DMS 273 (cell line): Measurements from ENCODE around the gene NHSL1.

Source experiments
- DNase-seq: peaks from one replicate; lab custom pipeline; 2025; ENCODE audit not compliant: unreplicated experiment; lab: John Stamatoyannopoulos, UW

NHSL1 gene, protein sequence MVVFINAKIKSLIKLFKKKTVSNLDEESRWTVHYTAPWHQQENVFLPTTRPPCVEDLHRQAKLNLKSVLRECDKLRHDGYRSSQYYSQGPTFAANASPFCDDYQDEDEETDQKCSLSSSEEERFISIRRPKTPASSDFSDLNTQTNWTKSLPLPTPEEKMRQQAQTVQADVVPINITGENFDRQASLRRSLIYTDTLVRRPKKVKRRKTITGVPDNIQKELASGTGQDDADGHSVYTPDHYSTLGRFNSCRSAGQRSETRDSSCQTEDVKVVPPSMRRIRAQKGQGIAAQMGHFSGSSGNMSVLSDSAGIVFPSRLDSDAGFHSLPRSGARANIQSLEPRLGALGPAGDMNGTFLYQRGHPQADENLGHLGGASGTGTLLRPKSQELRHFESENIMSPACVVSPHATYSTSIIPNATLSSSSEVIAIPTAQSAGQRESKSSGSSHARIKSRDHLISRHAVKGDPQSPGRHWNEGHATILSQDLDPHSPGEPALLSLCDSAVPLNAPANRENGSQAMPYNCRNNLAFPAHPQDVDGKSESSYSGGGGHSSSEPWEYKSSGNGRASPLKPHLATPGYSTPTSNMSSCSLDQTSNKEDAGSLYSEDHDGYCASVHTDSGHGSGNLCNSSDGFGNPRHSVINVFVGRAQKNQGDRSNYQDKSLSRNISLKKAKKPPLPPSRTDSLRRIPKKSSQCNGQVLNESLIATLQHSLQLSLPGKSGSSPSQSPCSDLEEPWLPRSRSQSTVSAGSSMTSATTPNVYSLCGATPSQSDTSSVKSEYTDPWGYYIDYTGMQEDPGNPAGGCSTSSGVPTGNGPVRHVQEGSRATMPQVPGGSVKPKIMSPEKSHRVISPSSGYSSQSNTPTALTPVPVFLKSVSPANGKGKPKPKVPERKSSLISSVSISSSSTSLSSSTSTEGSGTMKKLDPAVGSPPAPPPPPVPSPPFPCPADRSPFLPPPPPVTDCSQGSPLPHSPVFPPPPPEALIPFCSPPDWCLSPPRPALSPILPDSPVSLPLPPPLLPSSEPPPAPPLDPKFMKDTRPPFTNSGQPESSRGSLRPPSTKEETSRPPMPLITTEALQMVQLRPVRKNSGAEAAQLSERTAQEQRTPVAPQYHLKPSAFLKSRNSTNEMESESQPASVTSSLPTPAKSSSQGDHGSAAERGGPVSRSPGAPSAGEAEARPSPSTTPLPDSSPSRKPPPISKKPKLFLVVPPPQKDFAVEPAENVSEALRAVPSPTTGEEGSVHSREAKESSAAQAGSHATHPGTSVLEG (N-terminal part only)

DNA sequence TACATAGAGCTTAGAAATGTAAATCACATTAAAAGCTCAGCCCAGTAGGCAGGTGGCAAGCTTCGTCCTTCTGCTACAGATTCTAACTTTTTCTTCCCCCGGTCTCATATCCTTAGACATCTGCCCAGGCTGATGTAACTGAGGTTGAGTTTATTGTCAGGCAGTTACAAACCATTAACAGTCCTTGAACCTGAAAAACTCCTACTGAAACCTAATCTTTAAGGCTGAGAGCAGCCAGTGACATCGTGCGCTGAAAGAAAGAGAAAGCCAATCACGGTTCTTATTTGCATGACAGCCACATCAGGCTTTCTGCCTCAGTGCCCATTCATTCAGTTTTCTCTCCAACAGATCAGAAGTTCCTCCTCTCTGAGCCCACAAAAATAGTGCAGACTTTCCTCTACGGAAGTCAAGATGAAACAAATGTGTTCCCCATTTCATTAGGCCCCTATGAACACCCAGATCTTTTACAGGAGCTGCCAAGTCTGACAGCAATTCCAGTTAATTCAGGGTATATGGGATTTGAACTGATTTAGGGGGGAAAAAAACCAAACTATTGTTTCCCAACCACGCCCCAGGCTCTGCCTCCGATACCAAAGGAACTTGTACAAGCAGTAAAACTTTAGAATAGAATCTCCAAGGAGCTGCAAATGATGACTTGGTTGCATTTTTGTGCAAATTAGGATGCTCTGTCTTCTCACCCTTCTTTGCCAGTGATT, at the start of gene NHSL1:
TSS of gene NHSL1 (minus strand) at position 192 of the 716 bp plus-strand sequence. CDS start 204 bp downstream, outside the sequence.
- peak; percentile 96 for DNase-seq

DNA sequence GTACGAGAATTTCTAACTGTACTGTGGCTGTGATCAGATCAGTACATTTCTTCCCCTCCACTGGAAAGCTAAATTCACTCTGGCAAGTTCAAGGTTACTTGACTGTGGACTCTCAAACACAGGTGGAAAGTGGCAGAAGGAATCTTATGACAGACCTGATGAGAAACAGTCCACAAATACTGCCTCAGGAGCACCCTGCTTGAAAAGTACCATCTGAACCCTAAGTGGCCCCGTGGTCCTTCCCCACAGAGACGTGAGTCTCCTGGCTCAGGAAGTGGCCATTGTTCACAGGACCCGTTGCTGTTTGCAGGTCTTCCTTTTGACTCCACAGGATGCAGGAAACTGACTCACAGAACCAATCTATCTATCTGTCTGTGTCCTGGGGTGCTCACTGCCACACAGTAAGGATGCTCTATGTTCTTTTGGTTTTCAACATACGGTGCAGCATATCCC, 47.5 kb upstream of the NHSL1 start:
- no peak for DNase-seq

DNA sequence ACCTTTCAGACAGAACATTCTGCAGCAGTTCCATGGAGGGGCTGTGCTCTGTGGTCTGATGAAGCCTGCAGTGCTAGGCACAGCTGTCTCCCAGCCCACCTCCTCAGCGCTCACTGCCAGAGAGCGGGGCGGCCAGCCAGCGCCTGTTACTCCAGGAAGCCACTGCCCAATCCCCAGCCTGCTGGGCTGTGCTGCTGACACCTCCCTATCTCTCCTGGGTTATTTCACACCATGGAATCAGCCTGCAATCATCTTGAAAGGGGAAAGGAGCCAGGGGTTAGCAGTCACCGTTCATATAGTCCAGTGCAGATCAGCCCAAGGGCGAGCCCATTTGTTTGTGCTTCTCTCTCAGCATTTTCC, 46.3 kb upstream of the NHSL1 start:
- peak; percentile 18 for DNase-seq

DNA sequence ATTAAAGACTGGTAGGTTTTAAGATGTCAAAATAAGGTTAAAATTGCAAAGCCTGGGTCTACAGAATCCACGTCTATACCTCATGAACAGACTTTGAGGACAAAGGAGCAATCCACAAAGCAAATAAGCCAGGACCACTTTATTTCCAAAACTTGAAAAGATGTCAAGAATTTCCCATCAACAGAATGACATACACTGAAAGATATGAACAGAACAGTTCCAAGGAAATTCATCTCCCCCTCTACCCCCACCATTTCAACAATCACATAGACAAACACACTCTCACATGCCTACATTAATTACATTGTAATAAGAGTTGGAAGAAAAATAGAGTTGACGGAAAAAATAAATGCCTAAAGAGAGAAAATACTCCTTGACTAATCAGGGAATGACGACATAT, 45.2 kb upstream of the NHSL1 start:
- DNase-seq = no peak

DNA sequence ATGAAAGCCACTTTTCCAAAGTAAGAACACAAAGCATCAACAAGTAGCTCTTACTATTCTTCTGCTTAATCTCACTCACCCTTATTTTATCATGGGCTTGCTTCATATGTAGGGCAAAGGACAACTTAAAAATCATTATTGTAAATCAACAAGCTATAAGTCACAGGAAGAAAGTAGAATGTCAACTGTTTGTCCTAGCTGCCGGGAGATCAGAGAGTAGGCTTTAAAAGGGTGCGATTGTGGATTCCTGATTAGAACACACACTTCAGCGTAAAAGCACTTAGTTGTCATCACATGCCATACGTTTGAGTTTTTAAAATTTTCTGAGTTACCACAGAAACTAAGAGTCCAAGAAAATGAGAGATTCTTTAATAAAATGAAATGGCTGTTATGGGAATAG, 44.4 kb upstream of the NHSL1 start:
- DNase-seq = no peak

DNA sequence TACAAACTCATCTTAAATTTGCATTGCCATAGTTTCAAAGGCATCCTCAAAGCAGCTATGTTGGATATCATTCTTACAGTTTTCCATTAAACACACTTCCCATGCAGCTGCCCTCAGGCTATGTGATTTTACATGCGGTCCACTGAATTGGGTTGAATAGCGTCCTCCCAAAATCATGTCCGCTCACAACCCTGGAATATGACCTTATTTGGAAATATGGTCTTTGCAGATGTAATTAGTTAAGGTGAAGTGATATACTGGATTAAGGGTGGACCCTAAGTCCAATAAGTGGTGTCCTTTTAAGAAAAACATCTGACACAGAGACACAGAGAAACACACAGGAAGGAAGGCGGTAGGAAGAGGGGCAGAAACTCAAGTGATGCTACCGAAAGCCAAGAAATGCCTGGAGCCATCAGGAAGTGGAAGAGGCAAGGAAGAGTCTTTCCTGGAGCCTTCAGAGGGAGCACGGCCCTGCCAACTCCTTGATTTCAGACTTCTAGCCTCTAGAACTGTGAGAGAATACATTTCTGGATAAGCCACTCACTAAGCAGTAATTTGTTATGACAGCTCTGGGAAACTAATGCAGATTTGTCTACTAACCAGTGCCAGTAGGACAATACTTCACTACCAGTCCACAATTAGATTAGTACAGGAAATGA, 42.7 kb upstream of the NHSL1 start:
- DNase-seq = no peak

DNA sequence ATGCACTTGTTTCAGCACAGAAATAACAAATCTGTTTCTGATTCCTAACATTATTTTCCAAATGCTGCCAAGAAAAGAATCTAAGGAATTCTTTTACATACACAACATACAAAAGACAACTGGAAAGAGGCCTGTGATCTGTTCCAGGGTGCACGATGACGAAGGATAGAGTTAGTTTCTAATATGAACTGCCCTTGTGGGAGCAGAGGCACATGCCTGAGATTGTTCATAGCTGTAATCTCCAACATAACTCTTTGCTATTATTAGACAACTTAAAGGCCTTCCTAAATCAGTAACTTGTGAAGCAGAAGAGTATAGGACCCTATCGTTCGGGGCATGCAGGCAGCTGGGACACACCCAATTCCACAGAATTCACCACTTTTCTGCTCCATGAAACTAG, 41.2 kb upstream of the NHSL1 start:
- no peak for DNase-seq

DNA sequence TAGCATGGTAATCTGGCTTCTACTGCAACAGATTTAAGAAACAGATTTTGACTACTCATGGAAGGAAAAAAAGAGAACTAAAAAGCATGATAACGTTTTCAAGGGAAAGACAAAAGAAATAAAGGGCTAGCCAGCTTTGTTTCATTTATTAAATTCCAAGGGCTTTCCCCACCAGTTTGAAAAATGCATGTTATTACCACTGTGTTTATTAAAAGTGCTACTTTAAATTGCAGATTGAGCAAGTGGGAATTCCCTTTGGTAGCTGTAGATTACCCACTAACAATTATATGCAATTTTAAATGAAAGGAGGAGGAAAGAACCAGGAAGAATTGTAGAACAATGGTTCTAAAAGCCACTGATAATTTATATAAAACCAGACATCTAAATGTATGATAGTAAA, 40.6 kb upstream of the NHSL1 start:
- DNase-seq = no peak

DNA sequence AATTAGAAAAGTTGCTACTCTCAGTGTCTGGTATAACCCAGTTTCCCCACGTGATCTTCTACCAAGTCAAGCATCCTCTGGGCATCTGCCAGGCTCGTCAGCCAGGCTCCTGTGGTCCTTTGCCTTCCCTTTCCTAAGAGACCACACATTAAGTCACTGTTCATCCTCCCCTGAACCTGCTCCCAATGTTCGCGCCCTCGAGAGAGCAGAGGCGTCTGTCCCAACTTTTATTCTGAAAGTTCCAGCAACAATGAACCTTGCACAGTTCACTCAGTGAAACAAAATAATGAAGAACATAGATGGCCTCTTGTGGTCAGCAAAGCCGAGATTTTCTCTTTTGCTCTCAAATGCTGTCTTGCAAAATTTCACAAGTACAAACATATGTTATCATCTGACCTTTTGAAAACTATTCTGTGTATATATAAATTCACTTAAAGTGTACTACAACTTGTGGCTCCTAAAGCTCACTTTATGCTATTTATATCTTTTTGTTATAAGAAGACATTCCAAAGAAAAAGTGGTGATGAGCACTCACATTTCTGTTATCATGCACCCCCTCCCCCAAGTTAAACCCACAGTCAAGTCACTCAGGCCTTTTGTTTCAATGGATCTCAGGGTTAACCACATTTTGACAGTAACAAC, 39.2 kb upstream of the NHSL1 start:
- no peak for DNase-seq

DNA sequence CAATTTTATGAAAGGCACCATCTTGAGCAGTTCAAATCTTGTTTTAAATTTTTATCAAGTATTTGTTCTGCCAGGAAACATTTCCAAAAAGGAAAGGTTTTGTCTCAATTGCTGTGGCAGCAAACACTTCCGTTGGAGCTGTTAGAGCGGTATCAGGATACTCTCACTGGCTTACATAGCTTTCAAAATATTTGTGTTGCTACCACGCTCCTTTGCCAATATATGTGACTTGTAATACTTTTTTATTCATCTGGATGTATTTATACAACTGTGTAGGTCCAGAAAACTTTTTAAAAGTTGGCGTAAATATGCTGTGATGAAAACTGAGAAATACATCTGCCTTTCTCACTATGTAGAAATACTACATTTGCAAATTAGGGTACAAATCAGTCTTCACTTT, 37.8 kb upstream of the NHSL1 start:
- DNase-seq = no peak

DNA sequence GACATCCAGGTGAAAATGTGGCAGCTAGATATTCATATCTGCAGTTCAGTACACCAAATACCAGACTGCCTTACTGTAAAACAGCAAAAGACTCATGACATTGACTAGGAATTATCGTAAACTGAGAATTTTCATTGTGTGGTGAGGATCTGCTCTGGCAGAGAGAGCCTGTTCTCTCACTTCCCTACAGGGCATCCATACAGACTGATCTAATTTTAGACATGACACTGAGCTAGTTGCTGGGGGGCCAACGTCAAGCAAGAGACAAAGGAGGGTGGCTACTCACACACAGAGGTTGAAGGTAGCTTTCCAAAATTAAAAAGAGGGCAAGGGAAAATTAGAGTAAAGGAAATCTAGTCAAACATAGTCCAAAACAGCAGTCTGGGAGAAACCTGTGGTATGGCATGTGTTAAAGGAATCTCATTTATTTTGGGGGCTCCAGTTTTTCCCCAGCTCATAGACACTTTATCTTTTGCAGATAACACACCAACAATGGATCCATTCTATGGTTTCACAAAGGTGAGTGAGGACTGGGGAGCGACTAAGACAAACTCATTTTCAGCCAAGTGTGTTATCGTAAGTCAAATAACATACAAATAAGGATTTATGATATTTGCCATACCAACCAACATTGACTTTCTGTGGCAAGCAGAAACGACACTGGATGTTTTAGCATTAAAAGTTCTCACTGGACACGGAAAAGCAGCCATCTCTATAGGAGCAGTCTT, 36.6 kb upstream of the NHSL1 start:
- DNase-seq = no peak

DNA sequence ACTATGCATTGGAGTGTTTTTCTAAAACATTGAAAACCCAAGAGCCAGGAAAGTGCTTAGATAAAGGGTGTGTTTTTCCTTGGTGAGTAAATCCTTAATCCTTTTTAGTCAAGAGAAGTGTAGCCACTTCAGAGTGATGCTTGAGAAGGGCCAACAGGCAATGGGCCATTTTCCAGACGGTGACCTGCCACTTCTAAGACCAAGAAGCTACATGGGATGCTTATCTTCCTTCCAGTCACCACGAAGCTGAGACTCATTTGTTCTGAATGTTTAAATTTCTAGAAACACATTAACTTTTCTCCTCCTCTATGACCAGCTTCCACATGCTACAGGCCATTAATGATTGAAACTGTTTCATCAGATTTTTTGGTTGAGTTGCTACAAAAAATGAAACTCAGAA, 34.4 kb upstream of the NHSL1 start:
- no peak for DNase-seq

DNA sequence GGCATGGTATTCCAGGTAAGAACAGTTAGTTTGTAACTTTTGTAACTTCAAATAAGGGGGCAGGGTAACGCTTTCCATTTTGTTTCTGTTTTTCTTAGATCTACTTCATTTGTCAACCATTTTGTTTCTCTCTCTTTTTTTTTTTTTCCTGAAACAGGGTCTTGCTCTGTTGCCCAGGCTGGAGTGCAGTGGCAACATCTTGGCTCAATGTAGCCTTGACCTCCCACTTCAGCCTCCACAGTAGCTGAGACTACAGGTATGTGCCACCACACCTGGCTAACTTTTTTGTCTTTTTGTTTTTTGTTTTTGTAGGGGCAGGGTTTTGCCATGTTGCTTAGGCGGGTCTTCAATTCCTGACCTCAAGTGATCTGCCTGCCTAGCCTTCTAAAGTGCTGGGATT, 32.1 kb upstream of the NHSL1 start:
- DNase-seq = no peak

DNA sequence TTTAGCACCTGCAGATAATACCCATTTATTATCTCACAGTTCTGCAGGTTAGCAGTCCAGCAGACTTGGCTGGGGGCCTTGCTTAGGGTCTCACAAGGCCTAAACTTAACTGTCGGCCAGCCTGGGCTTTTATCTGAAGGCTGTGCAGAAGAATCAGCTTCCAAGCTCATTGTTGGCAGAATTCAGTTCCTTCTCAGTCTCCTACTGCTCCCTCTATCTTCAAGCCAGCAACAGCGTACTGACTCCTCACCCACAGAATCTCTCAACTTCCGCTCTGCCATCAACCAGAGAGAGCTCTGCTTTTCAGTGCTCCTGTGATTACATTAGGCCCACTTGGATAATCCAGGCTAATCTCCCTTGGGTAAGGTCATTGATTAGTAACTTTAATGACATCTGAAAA, 30.2 kb upstream of the NHSL1 start:
- no peak for DNase-seq

DNA sequence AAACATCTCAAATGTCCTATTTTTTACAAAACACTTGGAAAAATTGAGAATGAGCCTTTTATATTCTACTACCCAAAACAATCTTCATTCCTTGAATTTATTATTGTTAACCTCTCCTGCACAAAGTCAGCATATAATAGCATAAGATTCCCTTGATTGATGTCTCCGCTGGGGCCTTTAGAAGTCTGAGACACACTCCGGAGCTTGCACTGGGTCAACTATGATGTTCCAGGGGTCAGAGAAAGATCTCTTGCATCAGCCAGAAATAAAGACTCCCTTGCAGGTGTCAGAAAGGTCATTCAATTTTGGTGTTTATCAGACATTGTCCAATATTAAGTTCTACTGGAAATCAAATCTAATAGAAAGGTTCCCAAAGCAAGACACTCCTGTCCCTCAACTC, 29.7 kb upstream of the NHSL1 start:
- no peak for DNase-seq

DNA sequence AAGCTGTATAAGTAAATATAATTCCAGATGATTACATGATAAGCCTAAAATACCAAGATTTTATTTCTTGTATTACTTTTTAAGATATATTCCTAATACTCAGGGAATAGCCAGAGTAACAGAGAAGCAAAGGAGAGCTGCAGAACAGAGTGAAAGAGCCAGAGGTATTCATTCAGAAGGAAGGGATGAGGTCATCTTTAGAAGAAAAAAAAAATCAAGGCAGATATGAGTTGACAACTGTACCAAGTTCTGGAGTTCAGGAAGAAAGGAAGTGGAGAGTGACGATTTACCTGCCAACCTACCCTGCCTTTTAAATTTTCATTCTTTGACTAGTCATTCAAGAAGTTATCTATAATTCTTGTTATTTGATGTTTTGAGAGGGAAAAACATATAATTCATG, 28.8 kb upstream of the NHSL1 start:
- DNase-seq = peak; percentile 10

DNA sequence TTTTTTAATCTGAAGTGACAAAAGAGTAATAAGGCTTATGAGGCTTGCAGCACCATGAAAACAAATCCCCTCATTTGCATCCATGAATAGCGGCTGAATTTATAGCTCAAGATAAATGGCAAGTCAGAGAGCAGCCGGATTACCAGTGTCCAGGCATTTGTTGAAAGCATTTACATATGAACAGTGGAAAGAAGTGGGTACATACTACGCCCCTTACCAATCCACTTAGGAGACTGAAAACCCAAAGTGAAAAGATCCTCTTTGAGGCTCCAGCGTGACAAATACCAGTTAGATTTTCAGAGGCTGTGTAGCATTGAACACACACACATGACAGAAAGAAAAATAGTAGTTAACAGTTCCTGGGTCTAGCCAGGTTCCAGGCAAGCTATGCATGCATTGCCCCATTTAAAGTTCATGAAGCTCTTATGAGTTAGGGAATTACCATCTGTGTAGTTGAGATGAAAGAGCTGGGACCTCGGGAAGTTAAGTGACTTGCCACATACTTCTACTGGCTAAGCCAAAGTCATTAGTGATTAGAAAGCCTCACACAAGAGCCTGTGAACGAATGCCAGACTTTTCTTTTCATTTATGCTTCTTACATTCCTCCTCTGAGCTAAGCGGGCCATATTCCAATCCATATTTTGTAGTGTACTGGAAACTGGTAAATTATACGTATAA, 28.3 kb upstream of the NHSL1 start:
- no peak for DNase-seq

DNA sequence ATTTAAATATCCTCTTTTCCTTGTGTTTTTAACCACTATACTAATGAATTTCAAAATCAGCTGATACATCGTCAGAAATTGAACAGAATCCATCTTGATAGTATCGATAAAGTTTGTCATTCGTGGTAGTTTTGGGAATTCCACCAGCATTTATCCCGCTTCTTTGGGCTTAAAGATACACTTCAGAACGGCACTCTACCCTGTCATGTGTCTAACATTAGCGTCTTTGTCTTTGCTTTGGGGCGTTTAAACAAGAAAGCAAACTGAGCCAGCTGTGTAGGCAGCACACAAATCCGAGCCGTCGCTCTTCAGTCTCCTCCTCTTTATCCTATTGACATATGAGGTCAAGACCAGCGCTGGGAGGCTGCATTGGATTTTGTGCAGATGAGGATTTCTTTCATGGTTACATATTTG, 27.5 kb upstream of the NHSL1 start:
- no peak for DNase-seq

DNA sequence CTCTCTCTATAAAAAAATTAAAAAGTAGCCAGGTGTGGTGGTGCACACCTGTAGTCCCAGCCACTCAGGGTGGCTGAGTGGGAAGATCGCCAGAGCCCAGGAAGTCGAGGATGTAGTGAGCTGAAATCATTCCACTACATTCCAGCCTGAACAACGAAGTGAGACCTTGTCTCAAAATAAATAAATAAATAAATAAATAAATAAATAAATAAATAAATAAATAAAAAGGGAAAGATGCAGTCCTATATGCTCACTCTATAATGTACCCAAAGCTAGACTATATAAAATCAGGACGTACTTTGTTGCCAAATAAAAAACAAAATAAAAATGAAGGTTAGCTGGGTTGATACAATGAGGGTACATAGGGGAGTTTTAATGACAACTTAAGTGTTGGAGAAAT, 26.1 kb upstream of the NHSL1 start:
- DNase-seq = no peak
